HG02642 (cell line): ENCODE measurements around the gene TBCD.

ENCODE experiments used
- ATAC-seq: cut with Tn5 transposase; IDR thresholded peaks from one replicate; pipeline ENCODE4 v1.9.1; 2021; ENCODE audit warnings: mild to moderate bottlenecking; ENCODE audit not compliant: unreplicated experiment, poor library complexity

The TBCD gene

DNA sequence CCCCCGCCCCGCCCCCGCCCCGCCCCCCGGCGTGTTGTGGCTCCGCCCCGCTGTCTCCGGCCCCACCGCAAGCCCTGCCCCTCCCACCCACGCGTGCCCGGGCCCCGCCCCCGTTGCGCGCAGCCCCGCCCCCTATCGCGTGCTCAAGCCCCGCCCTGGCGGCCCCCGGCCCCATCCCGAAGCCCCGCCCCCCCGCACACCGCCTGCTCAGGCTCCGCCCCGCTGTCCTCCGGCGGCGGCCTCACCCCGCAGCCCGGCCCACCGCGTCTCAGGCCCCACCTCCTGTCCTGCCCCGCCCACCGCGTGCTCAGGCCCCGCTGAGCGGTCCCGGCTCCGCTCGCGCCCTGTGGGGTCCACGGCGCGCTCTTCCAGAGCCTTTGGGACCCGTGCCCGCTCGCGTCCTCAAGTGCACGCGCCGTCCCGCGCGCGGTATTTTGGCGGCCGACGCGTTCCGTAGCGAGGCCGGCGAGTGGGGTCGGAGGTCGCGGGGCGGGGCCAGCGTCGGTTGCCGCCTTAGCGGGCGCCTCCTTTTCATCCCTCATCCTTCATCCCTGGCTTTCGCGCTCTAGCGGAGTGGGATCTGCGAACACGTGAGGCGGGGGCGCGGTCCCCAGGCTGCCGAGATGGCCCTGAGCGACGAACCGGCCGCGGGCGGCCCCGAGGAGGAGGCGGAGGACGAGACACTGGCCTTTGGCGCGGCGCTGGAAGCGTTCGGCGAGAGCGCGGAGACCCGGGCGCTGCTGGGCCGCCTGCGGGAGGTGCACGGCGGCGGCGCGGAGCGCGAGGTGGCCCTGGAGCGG, at the start of gene TBCD:
TBCD (plus strand) TSS at position 495 of the 800 bp plus-strand sequence; CDS start at position 624, 129 bp downstream.
- ATAC-seq: peak; percentile 82

DNA sequence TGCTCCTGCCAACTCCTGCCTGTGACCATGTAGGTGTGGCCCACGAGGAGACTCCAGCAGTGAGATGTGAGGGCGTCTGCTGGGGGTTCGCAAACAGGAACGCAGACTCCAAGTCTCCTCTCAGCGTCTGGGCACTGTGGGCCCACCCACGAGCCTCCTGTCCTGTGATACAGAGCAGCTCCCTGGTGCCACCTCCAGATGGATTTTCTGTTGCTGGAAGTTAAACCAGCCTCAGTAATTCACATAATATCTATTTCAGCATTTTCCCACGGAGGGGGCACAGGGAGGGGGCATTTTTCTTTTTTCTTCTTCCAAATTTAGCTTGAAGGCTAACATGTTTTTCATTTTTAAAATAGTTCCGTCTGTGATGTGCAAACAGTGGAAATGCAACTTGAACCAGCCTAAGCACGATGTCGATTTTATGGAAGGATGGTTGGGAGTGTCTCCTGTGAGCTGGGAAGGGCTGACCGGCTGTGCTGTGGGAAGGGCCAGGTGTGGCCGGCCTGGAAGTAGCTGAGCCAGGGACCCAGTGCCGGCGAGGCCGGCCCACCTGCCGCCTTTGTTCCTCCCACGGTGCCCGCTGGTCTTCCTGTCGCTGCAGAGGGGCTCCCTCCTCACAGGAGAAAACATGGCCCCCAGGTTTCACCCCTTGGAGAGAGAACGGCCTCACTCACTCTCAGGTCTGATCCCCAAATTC, 49.5 kb upstream of the TBCD start:
- ATAC-seq: no peak

- ATAC-seq: no peak
Observed at GRCh38 chr17:82703036-82703745, 48.7 kb upstream of the TBCD start.

- no peak for ATAC-seq
Observed at GRCh38 chr17:82703935-82704865, 47.7 kb upstream of the TBCD start.

- no peak for ATAC-seq
Observed at GRCh38 chr17:82704886-82705285, 47.0 kb upstream of the TBCD start.

DNA sequence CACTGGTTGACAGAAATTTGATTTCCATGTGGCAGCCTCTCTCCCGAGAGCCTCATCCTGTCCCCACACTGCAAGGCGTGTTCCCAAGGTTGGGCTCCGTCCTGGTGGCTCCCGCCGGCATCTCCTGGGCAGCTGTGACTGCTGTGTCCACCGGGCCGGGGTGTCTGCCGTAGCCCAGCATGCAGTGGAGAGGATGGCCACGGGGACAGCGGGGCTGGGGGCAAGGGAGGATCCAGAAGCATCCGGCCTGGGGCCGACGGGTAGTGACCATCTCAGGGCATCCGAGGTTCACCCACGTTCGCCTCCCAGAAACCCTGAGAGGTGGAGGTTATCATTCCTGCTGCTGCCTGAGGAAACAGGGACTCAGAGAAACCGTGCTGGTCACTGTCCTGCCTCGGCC, 46.1 kb upstream of the TBCD start:
- no peak for ATAC-seq

DNA sequence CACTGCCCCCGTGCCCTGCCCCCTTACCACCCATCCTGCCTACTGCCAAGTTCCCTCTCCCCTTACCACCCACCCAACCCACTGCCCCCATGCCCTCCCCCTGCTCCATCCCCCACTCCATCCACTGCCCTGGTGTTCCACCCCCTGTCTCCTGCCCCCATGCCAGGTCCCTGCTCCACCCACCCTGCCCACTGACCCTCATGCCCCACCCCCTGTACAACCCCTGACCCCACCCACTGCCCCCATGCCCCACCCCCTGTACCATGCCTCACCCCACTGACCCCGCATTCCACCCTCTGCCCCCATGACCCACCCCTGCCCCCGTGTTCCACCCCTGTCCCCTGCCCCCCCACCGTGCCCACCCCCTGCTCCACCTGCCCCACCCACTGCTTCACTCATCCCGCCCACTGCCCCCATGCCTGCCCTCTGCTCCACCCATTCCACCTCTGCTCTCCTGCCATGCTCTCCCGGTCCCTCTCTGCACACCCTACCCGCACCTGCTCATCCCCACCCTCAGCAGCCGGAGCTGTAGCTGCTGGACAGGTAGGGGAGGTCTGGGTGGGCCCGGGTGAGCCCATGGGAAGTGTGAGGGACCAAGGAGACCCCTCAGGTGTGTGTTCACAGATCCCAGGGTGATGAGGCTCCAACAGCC, 42.7 kb upstream of the TBCD start:
- ATAC-seq: no peak

DNA sequence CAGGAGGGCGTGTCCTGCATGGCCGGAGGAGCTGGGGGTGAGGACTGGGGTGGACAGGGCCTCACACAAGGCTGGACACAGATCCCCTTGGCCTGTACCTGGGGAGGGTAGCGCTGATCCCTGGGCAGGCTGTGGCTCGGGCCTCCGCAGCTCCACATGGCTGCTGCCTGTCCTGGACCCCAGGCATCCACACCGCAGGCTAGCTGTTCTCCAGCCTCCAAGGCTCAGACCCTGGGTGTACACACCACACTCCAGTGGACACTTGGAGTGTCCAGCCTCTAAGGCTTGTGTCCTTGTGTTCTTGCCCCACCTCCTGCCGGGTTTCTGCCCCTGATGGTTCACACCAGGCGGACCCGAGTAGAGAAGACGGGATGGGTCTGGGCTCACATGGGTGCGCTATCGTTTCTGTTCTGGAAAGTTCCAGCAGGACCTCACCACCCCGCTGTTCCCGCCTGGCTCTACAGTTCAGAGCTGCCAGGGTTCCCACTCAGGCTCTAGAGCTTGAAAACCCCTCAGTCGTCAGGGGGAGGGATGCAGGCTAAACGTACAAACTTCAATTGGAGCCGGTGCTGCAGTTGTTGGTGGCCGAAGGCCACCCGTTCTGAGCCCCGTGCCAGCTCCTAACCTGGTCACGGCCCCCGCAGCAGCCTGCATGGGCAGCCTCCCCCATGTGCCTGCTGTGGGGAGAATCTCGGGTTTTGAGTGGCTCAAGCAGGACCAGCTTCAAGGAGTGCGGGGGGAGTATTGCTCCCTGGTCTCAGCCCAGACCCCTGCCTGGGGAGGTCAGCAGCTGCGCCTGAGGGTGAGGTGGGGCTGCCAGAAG, 42.0 kb upstream of the TBCD start:
- no peak for ATAC-seq

DNA sequence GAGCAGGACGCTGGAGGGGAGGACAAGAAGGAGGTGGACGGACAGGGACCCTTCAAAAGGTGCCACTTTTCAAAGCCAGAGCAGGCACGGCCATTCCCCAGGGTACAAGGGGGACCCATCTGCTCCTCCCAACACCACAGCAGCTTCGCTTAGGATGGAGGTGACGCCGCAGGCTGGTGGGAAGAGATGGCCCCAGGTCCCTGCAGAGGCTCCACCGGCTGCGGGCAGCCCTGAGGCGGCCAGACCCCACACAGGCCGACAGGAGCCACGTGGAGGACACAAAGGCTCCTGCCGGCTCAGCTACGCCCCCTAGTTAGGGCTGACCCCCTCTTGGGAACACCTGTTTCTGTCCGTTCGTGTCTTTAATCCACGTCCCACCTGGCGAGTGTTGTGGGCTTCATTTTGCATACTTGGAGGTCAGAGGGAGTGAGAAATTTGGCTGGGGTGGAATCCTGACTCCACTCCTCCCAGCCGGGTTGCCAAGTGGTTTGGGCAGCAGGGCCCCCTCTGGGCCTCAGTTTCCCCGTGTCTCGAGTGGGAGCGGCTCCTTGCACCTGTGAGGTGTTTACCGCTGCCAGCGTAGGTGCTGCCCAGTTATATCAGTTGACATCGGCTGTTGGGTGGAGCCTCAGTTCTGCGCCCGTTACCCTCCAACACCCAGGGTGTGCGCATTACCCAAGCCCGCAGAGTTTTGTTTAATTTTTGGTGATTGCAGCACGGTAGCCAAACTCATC, 41.2 kb upstream of the TBCD start:
- ATAC-seq: no peak

DNA sequence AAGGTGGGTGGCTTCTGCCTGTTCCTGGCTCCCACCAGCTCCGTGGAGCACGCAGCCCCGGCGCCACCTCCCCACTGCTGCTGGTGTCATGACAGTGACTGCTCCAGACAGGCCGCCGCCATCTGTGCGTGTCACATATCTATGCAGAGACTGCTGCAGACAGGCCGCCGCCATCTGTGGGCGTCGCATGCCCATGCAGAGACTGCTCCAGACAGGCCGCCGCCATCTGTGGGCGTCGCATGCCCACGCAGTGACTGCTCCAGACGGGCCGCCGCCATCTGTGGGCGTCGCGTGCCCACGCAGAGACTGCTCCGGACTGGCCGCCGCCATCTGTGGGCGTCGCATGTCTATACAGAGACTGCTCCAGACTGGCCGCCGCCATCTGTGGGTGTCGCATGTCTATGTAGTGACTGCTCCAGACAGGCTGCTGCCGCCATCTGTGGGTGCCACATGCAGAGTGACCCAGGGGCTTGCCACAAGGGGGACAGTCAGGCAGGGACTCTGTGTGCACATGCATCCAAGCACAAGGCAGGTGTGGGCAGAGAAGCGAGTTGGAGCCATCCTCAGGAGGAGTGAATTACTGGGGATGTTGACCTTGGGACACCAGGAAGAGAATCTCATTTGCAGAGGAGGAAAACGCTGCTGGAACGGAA, 38.7 kb upstream of the TBCD start:
- ATAC-seq: no peak

DNA sequence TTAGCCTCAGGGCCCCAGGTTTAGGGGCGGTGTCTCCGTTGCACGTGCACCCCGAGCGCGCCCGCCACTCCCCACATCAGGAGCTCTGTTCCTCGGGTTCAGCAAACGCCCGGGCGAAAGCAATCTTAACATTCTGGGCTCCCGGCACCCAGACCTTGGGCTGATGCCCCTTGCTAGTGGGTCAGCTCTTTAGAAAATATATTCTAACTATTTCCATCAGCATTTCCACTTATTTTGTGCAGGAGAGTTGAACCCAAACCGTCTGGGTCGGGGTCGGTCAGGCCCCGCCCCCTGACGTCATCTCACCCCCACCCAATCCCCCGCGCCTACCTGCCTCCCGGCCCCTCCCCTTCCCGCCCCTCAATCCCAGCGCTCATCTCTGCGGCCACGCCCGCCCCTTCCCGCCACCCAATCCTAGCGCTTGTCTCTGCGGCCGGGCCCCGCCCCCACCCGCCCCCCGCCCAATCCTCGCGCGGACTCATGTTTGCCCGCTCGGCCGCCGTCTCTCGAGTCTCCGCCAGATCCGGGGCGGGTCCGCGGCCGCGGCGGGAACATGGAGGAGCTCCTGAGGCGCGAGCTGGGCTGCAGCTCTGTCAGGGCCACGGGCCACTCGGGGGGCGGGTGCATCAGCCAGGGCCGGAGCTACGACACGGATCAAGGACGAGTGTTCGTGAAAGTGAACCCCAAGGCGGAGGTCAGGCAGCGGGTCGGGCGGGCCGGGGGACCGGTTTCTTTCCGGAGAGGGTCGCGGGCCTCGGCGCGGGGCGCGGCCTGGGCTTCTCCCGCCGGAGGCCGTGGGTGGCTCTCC, 35.5 kb upstream of the TBCD start, which contains the start of gene FN3KRP:
FN3KRP (plus strand) TSS at position 504 of the 808 bp plus-strand sequence; CDS start at position 554, 50 bp downstream.
- peak; percentile 77 for ATAC-seq

GRCh38 chr17:82718986-82719685, 32.7 kb upstream of the TBCD start:
- ATAC-seq: no peak

DNA sequence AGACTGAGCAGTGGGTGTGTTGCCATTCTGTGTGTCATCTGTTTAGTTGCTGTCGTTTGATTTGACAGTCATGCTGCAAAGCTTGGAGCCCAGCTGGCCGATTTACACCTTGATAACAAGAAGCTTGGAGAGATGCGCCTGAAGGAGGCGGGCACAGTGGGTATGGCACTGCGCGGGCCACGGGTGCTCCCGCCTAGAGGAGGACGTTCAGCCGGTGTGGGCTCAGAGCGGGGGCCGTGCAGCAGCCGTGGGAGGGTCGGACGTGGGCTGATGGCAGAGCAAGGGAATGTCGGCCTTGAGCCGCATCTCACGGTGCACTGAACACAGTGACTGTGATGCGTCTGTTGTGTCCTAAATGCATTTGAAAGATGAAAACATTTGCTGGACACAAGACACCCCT, 31.7 kb upstream of the TBCD start:
- ATAC-seq: no peak

DNA sequence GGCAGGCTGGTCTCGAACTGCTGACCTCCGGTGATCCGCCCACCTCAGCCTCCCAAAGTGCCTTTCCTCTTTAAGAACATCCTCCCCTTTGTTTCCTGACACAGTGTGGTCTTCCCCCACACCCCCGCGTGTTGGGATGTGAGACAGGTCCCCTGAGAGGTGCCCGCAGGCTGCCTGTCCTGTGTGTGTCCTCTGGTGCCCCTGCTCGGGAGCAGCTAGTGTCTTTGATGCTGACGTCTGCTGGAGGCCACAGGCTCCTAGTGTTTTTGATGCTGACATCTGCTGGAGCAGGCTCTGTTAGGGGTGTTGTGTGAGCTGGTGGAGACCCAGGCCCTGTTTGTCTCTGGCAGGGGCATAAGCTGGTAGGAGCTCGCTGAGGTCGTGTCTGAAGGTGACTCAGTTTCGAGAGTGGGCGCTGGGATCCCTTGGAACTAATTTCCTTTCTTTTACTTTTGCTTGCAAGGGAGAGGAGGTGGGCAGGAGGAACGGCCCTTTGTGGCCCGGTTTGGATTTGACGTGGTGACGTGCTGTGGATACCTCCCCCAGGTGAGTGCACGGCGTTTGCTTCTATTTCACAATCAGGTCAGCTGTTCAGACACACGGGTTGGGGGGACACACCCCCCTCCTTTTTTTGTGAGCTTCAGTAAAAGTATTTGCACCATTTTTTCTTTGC, 29.4 kb upstream of the TBCD start:
- no peak for ATAC-seq

DNA sequence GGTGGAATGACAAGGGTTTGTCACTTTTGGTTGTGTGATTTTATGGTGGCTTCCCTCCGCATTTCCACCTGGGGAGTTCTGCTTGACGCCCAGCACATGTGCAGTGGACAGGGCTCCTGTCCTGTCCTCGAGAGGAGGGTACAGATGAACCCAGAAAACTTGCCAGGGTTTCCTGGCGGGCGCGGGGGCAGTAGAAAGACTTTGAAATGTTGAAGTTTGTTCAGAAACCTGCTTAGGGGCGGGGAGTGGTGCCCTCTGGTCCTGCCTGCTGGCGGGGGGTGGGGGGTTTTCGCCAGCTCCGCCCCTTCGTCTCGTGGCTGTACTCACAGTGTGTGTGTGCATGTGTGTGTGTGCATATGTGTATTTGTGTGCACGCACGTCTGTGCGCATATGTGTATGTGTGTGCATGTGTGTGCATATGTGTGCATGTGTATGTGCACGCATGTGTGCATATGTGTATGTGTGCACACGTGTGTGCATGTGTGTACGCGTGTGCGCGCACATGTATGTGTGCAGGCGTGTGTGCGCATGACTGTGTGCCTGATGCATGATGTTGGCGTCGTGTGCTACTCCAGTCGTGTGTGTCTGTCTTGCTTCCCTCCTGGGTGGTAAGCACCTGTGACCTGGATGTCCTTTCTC, 28.6 kb upstream of the TBCD start:
- ATAC-seq: no peak
